Keratinocyte (primary cell): Measurements from ENCODE around the gene ZNF541. TPM values are rescaled to one million over a fixed set of nuclear protein-coding genes. Genes with fewer than 3 reads are reported as not detected.
A peak's percentile ranks its signal among the peaks of the same experiment; 100 is the strongest.

ENCODE experiments used
- DNase-seq: peaks from one replicate; pipeline ENCODE4 v3.0.0-alpha.2; 2011; ENCODE audit warnings: low read depth, missing footprints, low spot score
- FAIRE-seq: peaks from 2 replicates; lab custom pipeline; 2011; peaks lifted over from hg19 to GRCh38; lab: Jason Lieb, UNC
- H2AFZ ChIP-seq: 2 replicates; pipeline ENCODE4 v1.6.0; 2012; ENCODE audit warnings: low read length, control low read depth, inconsistent platforms; ENCODE audit not compliant: control insufficient read depth
- H3K27ac ChIP-seq: 2 replicates; pipeline ENCODE4 v1.5.1; 2011; ENCODE audit warnings: low read length; ENCODE audit not compliant: control insufficient read depth, insufficient read depth
- H3K27me3 ChIP-seq: 3 replicates; pipeline ENCODE4 v1.6.0; 2011; ENCODE audit warnings: low read length; ENCODE audit not compliant: control insufficient read depth, insufficient read depth; ENCODE audit errors: extremely low read depth
- H3K36me3 ChIP-seq, 2 experiments: 2 replicates in 1 of 2; 3 replicates in 1 of 2; pipeline ENCODE4 v1.5.1; 2011; ENCODE audit warnings: low read length in 2 of 2, mild to moderate bottlenecking in 1 of 2; ENCODE audit not compliant: control insufficient read depth in 2 of 2, insufficient read depth in 2 of 2; ENCODE audit errors: extremely low read depth in 1 of 2
- H3K4me1 ChIP-seq: 3 replicates; pipeline ENCODE4 v1.5.1; 2011; ENCODE audit warnings: low read length; ENCODE audit not compliant: control insufficient read depth, insufficient read depth; ENCODE audit errors: extremely low read depth
- H3K4me2 ChIP-seq: 3 replicates; pipeline ENCODE4 v1.6.0; 2011; ENCODE audit warnings: low read depth, low read length; ENCODE audit not compliant: control insufficient read depth, insufficient read depth; ENCODE audit errors: extremely low read depth
- H3K4me3 ChIP-seq, 3 experiments: fragments of 200-600 bp in 1 of 3; sonication (generic) in 1 of 3; 2 replicates in 2 of 3; 3 replicates in 1 of 3; pipeline ENCODE4 v1.5.1; 2011 to 2016; ENCODE audit warnings: low read length in 3 of 3, mild to moderate bottlenecking in 3 of 3, control low read depth in 2 of 3, inconsistent platforms in 1 of 3, low read depth in 1 of 3, mixed read lengths in 1 of 3, mixed run types in 1 of 3, moderate library complexity in 1 of 3; ENCODE audit not compliant: control insufficient read depth in 2 of 3, insufficient read depth in 2 of 3; ENCODE audit errors: extremely low read depth in 1 of 3
- H3K79me2 ChIP-seq: 2 replicates; pipeline ENCODE4 v1.6.0; 2012; ENCODE audit warnings: low read length; ENCODE audit not compliant: control insufficient read depth, insufficient read depth
- H3K9ac ChIP-seq: 3 replicates; pipeline ENCODE4 v1.6.0; 2011; ENCODE audit warnings: low read length; ENCODE audit not compliant: control insufficient read depth, insufficient read depth; ENCODE audit errors: extremely low read depth
- H3K9me1 ChIP-seq: 3 replicates; pipeline ENCODE4 v1.6.0; 2011; ENCODE audit warnings: low read length; ENCODE audit not compliant: control insufficient read depth, insufficient read depth; ENCODE audit errors: extremely low read depth
- H3K9me3 ChIP-seq: 2 replicates; pipeline ENCODE4 v1.5.1; 2012; ENCODE audit warnings: low read depth, low read length; ENCODE audit not compliant: control insufficient read depth
- H4K20me1 ChIP-seq: 3 replicates; pipeline ENCODE4 v1.6.0; 2011; ENCODE audit warnings: low read length; ENCODE audit not compliant: control insufficient read depth, insufficient read depth; ENCODE audit errors: extremely low read depth
- EZH2 ChIP-seq: IDR thresholded peaks from one replicate; pipeline ENCODE4 v1.6.1; 2012; ENCODE audit warnings: inconsistent platforms, mild to moderate bottlenecking, low read length, moderate library complexity
- dilution Hi-C: fragments of 300-500 bp; cut with MboI; formaldehyde crosslinking; loops from one replicate; pipeline ENCODE4 v1.7.0; 2020; ENCODE audit warnings: low sequenced_read_pairs; ENCODE audit not compliant: extremely low pct_ligation_motif_present
- polyA plus RNA-seq, 5 experiments: library from polyadenylated mRNA; depleted of rRNA in 3 of 5; stranded (reverse) in 3 of 5; stranded (forward) in 1 of 5; unstranded in 1 of 5; fragments of >200 nt; gene quantifications; 1 replicate in 1 of 5; 2 replicates in 3 of 5; 3 replicates in 1 of 5; pipeline versions ENCODE4 v1.2.1 to v1.2.3, GENCODE V29; 2011 to 2012; ENCODE audit warnings: missing spikeins in 2 of 5, low read depth in 1 of 5, low replicate concordance in 1 of 5
- TF ChIP-seq, protein P1 (sequence below), 3 experiments: IDR thresholded peaks in 1 of 3; conservative IDR thresholded peaks in 1 of 3; optimal IDR thresholded peaks in 1 of 3; 2 replicates in 2 of 3; 3 replicates in 1 of 3; pipeline versions ENCODE3 to v1.5.1; 2011; ENCODE audit warnings: low read length in 3 of 3, mild to moderate bottlenecking in 3 of 3, moderate library complexity in 2 of 3, control low read depth in 1 of 3, inconsistent platforms in 1 of 3; ENCODE audit not compliant: insufficient read depth in 2 of 3; ENCODE audit errors: extremely low read depth in 1 of 3

Gene ZNF541
- polyA plus RNA-seq, 1 donor (not counting 4 experiments of a cell fraction or from before 2014, with no cell fraction given), result not detected

DNA sequence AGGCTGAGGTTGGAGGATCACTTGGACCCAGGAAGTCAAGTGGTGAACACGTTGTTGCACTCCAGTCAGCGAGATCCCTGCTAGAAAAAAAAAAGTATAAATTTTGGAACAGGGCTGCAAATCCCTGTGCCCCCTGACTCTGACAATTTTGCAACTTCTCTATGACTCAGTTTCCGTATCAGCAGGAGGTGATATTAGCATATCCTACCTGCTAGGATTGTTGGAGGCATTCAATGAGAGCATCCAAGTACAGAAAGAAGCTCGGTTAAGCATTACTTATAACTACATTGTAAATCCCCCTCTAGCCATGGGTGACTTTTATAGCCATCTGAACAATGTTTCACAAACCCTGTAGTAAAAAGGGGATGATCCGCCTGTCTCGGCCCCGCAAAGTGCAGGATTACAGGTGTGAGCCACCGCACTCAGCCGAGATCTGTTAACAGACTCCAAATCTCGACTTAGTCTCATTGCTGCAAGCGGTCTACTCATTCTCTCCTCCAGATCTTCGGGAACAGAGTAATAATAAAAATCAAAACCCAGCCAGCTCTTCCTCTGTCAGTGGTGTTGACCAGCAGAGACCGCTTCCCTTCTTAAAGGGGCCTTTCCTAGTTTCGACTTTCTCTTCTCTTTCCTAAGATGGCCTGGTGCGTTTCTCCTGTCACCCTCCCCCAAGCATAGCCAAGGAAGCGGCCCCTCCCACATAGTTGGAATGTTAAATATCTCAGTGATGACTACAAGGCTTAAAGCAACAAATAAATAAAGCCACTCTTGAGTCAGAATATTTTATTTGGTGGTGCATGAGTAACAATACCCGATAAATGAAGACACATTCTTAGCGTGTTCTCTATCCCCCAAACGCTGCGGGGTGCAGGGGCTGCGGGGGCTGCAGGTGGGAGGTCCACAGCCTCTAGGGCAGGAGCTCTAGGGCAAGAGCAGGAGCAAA, 25.7 kb upstream of the ZNF541 start:
- H3K36me3 ChIP-seq, result no peaks in the 10 kb centered on the region
- FAIRE-seq, result peak; percentile 62
- no peaks in the 10 kb centered on the region for H3K9me1 ChIP-seq
- no peaks in the 10 kb centered on the region for H4K20me1 ChIP-seq
- no peaks in the 10 kb centered on the region for H3K27me3 ChIP-seq
- H3K4me3 ChIP-seq, result peak overlapping the region; percentile 25 to 73 (median 63)
- H3K9ac ChIP-seq, result peak overlapping the region; percentile 70
- DNase-seq, result no peak
- peak overlapping the region; percentile 68 for H2AFZ ChIP-seq
- peak overlapping the region; percentile 94 for H3K4me2 ChIP-seq
- dilution Hi-C loops, result no loop called here
- no peak for TF ChIP-seq EZH2
- TF ChIP-seq, protein P1, sequence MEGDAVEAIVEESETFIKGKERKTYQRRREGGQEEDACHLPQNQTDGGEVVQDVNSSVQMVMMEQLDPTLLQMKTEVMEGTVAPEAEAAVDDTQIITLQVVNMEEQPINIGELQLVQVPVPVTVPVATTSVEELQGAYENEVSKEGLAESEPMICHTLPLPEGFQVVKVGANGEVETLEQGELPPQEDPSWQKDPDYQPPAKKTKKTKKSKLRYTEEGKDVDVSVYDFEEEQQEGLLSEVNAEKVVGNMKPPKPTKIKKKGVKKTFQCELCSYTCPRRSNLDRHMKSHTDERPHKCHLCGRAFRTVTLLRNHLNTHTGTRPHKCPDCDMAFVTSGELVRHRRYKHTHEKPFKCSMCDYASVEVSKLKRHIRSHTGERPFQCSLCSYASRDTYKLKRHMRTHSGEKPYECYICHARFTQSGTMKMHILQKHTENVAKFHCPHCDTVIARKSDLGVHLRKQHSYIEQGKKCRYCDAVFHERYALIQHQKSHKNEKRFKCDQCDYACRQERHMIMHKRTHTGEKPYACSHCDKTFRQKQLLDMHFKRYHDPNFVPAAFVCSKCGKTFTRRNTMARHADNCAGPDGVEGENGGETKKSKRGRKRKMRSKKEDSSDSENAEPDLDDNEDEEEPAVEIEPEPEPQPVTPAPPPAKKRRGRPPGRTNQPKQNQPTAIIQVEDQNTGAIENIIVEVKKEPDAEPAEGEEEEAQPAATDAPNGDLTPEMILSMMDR (optimal IDR thresholded peaks at IDR 0.05 in 1 of 3, IDR thresholded peaks at IDR 0.05 in 1 of 3, conservative IDR thresholded peaks at IDR 0.05 in 1 of 3; ENCODE audit: extremely low read depth in 1 of 3, insufficient read depth in 2 of 3, low read length in 3 of 3), result no peak
- no peaks in the 10 kb centered on the region for H3K79me2 ChIP-seq
- H3K27ac ChIP-seq, result peak overlapping the region; percentile 79
- no peaks in the 10 kb centered on the region for H3K9me3 ChIP-seq
- peaks cover 19% of the 10 kb centered on the region for H3K4me1 ChIP-seq

- dilution Hi-C loops, result no loop called here
- H3K9ac ChIP-seq, result no peak overlapping the region
- H3K36me3 ChIP-seq, result no peaks in the 10 kb centered on the region
- no peak overlapping the region for H3K27ac ChIP-seq
- H3K4me2 ChIP-seq, result no peak overlapping the region
- no peaks in the 10 kb centered on the region for H3K9me1 ChIP-seq
- no peak for TF ChIP-seq EZH2
- TF ChIP-seq, protein P1 (optimal IDR thresholded peaks at IDR 0.05 in 1 of 3, IDR thresholded peaks at IDR 0.05 in 1 of 3, conservative IDR thresholded peaks at IDR 0.05 in 1 of 3; ENCODE audit: extremely low read depth in 1 of 3, insufficient read depth in 2 of 3, low read length in 3 of 3), result no peak
- H3K9me3 ChIP-seq, result no peaks in the 10 kb centered on the region
- no peak for FAIRE-seq
- H3K79me2 ChIP-seq, result no peaks in the 10 kb centered on the region
- no peaks in the 10 kb centered on the region for H3K27me3 ChIP-seq
- no peak overlapping the region for H2AFZ ChIP-seq
- no peak for DNase-seq
- peaks cover 19% of the 10 kb centered on the region for H3K4me1 ChIP-seq
- H4K20me1 ChIP-seq, result no peaks in the 10 kb centered on the region
- H3K4me3 ChIP-seq, result no peak overlapping the region
Measured at GRCh38 chr19:47595944-47596343, 23.0 kb upstream of the ZNF541 start.
